Transverse colon (tissue), 4 donors: Measurements from ENCODE around the gene ATG2B. TPM values are rescaled to one million over a fixed set of nuclear protein-coding genes. Genes with fewer than 3 reads are reported as not detected.
A peak's percentile ranks its signal among the peaks of the same experiment; 100 is the strongest.

ENCODE experiments used
- DNase-seq: peaks from one replicate; pipeline ENCODE4 v3.0.0-alpha.2; 2019
- H3K27ac ChIP-seq, 4 donors: fragments of 200-600 bp; sonication (generic); 2 replicates each; pipeline ENCODE4 v1.5.1; 2016 to 2018; ENCODE audit warnings: inconsistent platforms in 4 of 4
- H3K27me3 ChIP-seq: fragments of 200-600 bp; sonication (generic); 2 replicates; pipeline ENCODE4 v1.5.1; 2017; ENCODE audit warnings: inconsistent platforms
- H3K36me3 ChIP-seq, 4 donors: fragments of 200-600 bp; sonication (generic); 2 replicates each; pipeline ENCODE4 v1.5.1; 2017 to 2019; ENCODE audit warnings: inconsistent platforms in 4 of 4
- H3K4me1 ChIP-seq, 4 donors: fragments of 200-600 bp; sonication (generic); 2 replicates each; pipeline ENCODE4 v1.5.1; 2017 to 2020; ENCODE audit warnings: inconsistent platforms in 4 of 4
- H3K4me3 ChIP-seq, 4 donors: fragments of 200-600 bp; sonication (generic); 1 replicate in 1 of 4; 2 replicates in 3 of 4; pipeline versions ENCODE4 v1.5.1 to v1.6.1; 2017 to 2019; ENCODE audit warnings: inconsistent platforms in 4 of 4
- H3K9me3 ChIP-seq, 2 donors: fragments of 200-600 bp; sonication (generic); 2 replicates each; pipeline ENCODE4 v1.5.1; 2017 to 2019; ENCODE audit warnings: inconsistent platforms in 2 of 2
- CTCF ChIP-seq, 5 experiments: fragments of 200-600 bp in 3 of 5; fragments of 450-650 bp in 2 of 5; sonication (generic) in 3 of 5; IDR thresholded peaks; 1 replicate in 2 of 5; 2 replicates in 3 of 5; pipeline ENCODE4 v1.5.1; 2016 to 2017; ENCODE audit warnings: antibody characterized with exemption in 5 of 5, inconsistent platforms in 3 of 5, mild to moderate bottlenecking in 2 of 5, moderate library complexity in 1 of 5
- EP300 ChIP-seq: sonication (generic); formaldehyde crosslinking; IDR thresholded peaks from one replicate; pipeline ENCODE4 v1.6.1; 2017; ENCODE audit warnings: antibody characterized with exemption, low read depth
- POLR2A ChIP-seq: fragments of 450-650 bp; IDR thresholded peaks from one replicate; pipeline ENCODE4 v1.6.1; 2016; ENCODE audit warnings: antibody characterized with exemption, mild to moderate bottlenecking, moderate library complexity
- POLR2AphosphoS5 ChIP-seq, 3 donors: sonication (generic); formaldehyde crosslinking; IDR thresholded peaks; one replicate each; pipeline ENCODE4 v1.6.1; 2016; ENCODE audit warnings: antibody characterized with exemption in 3 of 3
- WGBS, 2 donors: methylation state at CpG; one replicate each; pipeline ENCODE4 v1.1.5; 2018; ENCODE audit warnings: low coverage in 1 of 2; 5-methylcytosine and 5-hydroxymethylcytosine counted together
- in situ Hi-C, 4 donors: fragments of 200-750 bp; cut with MboI; loops; one replicate each; pipeline versions ENCODE4 v1.15.0 to v1.15.1; 2017; ENCODE audit warnings: low sequenced_read_pairs in 3 of 4, low pct_ligation_motif_present in 1 of 4, low pct_unique_long_range_greater_than_20kb in 1 of 4
- intact Hi-C: fragments of 100-400 bp; cut with DNase I; formaldehyde crosslinking; loops from one replicate; pipeline ENCODE4 v1.15.1; 2023; ENCODE audit warnings: low total_unique reads
- total RNA-seq, 4 donors: library from RNA; depleted of rRNA; stranded (reverse); fragments of >200 nt; gene quantifications; one replicate each; pipeline ENCODE4 v1.1.0, GENCODE V29; 2016

The ATG2B gene
- total RNA-seq, 4 donors from 2014 or later = 30.7 to 47.5 (median 42.7) TPM

GRCh38 chr14:96270565-96271420, 92.3 kb downstream of the ATG2B start:
- intact Hi-C loops (no loop called here), in situ Hi-C loops (loop anchor here in 3 of 4 donors (5.0 to 10.0 kb wide), 3 partner anchors 168 to 266 kb away; no protein-coding TSS in a partner anchor)
- Histone ChIP-seq H3K36me3 (no peaks in the 10 kb centered on the region), H3K9me3 (no peaks in the 10 kb centered on the region), H3K4me1 (peaks cover 4 to 30% (median 10%) of the 10 kb centered on the region in 4 donors), H3K27ac (no peak overlapping the region), H3K27me3 (no peaks in the 10 kb centered on the region), H3K4me3 (no peak overlapping the region)
- 90 to 100% methylated on average over 4 to 8 of the region's 8 CpGs for WGBS, 2 donors
- DNase-seq = no peak
- TF ChIP-seq CTCF (IDR thresholded peaks at IDR 0.05) (no peak), POLR2AphosphoS5 (IDR thresholded peaks at IDR 0.05) (no peak), POLR2A (no peak), EP300 (no peak)

- DNase-seq = no peak
- H3K4me3 ChIP-seq = no peak overlapping the region
- H3K9me3 ChIP-seq = no peaks in the 10 kb centered on the region
- intact Hi-C loops (loop anchor here (10.0 kb wide), 1 partner anchor 245 kb away; no protein-coding TSS in a partner anchor), in situ Hi-C loops (no loop called here)
- no peaks in the 10 kb centered on the region for H3K27me3 ChIP-seq
- peaks cover 0 to 19% (median 6%) of the 10 kb centered on the region in 4 donors for H3K4me1 ChIP-seq
- TF ChIP-seq POLR2AphosphoS5 (IDR thresholded peaks at IDR 0.05) (no peak), CTCF (IDR thresholded peaks at IDR 0.05) (no peak), POLR2A (no peak), EP300 (no peak)
- 70 to 100% methylated on average over 1 to 10 of the region's 10 CpGs for WGBS, 2 donors
- H3K27ac ChIP-seq = peak overlapping the region; percentile 14 to 74 (median 59)
- no peaks in the 10 kb centered on the region for H3K36me3 ChIP-seq
These were observed 93.8 kb downstream of the ATG2B start for GRCh38 chr14:96269359-96269710.

GRCh38 chr14:96268431-96269358, 94.4 kb downstream of the ATG2B start:
- H3K36me3 ChIP-seq = no peaks in the 10 kb centered on the region
- H3K27ac ChIP-seq = peak overlapping the region; percentile 14 to 74 (median 59)
- no peaks in the 10 kb centered on the region for H3K27me3 ChIP-seq
- H3K9me3 ChIP-seq = no peaks in the 10 kb centered on the region
- intact Hi-C loops = loop anchor here (10.0 kb wide), 1 partner anchor 244 kb away; no protein-coding TSS in a partner anchor
- in situ Hi-C loops = no loop called here
- TF ChIP-seq POLR2AphosphoS5 (IDR thresholded peaks at IDR 0.05) (peak; percentile 39 to 64 (median 59)), EP300 (no peak), POLR2A (no peak), CTCF (IDR thresholded peaks at IDR 0.05) (no peak)
- DNase-seq = peak; percentile 58
- 69 to 70% methylated on average over 9 to 22 of the region's 22 CpGs for WGBS, 2 donors
- peaks cover 0 to 19% (median 6%) of the 10 kb centered on the region in 4 donors for H3K4me1 ChIP-seq
- no peak overlapping the region for H3K4me3 ChIP-seq

- peaks cover 3 to 26% (median 6%) of the 10 kb centered on the region in 4 donors for H3K4me1 ChIP-seq
These were observed 95.2 kb downstream of the ATG2B start for GRCh38 chr14:96267916-96268315.

More at GRCh38 chr14:96267916-96268315, 95.2 kb downstream of the ATG2B start:
- no peaks in the 10 kb centered on the region for H3K9me3 ChIP-seq
- WGBS, 2 donors = 84% methylated on average over 5 of the region's 5 CpGs; no CpG with 5 or more reads in 1 of the 2 donors
- no peaks in the 10 kb centered on the region for H3K27me3 ChIP-seq
- in situ Hi-C loops = no loop called here
- no peaks in the 10 kb centered on the region for H3K36me3 ChIP-seq
- peak overlapping the region in 1 of 4 donors; percentile 51 for H3K27ac ChIP-seq
- no peak for TF ChIP-seq CTCF (IDR thresholded peaks at IDR 0.05)
- TF ChIP-seq POLR2A = no peak
- TF ChIP-seq EP300 = no peak
- no peak for TF ChIP-seq POLR2AphosphoS5 (IDR thresholded peaks at IDR 0.05)
- H3K4me3 ChIP-seq = no peak overlapping the region
- DNase-seq = no peak
- intact Hi-C loops = loop anchor here (10.0 kb wide), 1 partner anchor 243 kb away; no protein-coding TSS in a partner anchor
